ENCODE data around the gene GBF1.

DNA sequence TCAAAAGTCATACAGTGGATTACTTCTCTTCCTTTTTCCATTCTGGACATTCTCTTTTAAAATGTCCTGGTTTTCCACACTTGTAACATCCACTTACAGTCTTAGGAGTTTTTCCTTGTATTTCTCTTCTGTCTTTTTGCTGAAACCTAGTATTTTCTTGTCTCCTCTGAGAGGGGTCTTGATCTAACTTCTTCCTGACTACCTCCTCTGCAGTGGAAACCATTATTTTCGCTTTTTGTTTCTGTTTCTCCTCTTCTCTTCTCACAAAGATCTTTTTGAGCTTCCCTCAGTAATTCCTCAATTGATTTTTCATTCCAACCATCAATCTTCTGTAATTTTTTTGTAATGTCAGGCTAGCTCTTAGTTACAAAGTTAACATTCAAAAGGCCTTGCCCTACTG lies 42.9 kb upstream of the GBF1 start:
- TF ChIP-seq, protein P1, sequence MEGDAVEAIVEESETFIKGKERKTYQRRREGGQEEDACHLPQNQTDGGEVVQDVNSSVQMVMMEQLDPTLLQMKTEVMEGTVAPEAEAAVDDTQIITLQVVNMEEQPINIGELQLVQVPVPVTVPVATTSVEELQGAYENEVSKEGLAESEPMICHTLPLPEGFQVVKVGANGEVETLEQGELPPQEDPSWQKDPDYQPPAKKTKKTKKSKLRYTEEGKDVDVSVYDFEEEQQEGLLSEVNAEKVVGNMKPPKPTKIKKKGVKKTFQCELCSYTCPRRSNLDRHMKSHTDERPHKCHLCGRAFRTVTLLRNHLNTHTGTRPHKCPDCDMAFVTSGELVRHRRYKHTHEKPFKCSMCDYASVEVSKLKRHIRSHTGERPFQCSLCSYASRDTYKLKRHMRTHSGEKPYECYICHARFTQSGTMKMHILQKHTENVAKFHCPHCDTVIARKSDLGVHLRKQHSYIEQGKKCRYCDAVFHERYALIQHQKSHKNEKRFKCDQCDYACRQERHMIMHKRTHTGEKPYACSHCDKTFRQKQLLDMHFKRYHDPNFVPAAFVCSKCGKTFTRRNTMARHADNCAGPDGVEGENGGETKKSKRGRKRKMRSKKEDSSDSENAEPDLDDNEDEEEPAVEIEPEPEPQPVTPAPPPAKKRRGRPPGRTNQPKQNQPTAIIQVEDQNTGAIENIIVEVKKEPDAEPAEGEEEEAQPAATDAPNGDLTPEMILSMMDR (IDR thresholded peaks at IDR 0.05): no peak
- TF ChIP-seq POLR2A (IDR thresholded peaks at IDR 0.05): no peak

Data from Peyer's patch (tissue), 4 donors.